Adrenal gland (tissue), 5 donors: ENCODE measurements around the gene MRPS26.

ENCODE experiments used
- CTCF ChIP-seq, 6 experiments: fragments of 450-650 bp in 4 of 6; fragments of 200-600 bp in 2 of 6; sonication (generic) in 1 of 6; IDR thresholded peaks; 1 replicate in 5 of 6; 2 replicates in 1 of 6; pipeline versions ENCODE4 v1.5.1 to v1.8.0; 2016 to 2021; ENCODE audit warnings: antibody characterized with exemption in 6 of 6, mild to moderate bottlenecking in 2 of 6, moderate library complexity in 1 of 6
- POLR2A ChIP-seq, 2 donors: fragments of 450-650 bp; IDR thresholded peaks; one replicate each; pipeline ENCODE4 v1.6.1; 2017; ENCODE audit warnings: antibody characterized with exemption in 2 of 2, mild to moderate bottlenecking in 2 of 2, moderate library complexity in 1 of 2
- donor health status: DM: no; HTN: no; CAD: no.

- TF ChIP-seq CTCF (IDR thresholded peaks at IDR 0.05): no peak
- no peak for TF ChIP-seq POLR2A (IDR thresholded peaks at IDR 0.05)
These were observed 24.9 kb downstream of the MRPS26 start for GRCh38 chr20:3070725-3071124.
